OCI-LY3 (cell line): ENCODE data around the gene BANK1.

Experiments
- H2AFZ ChIP-seq: fragments of 200-600, 300-600 bp; shearing (Covaris generic); 2 replicates; pipeline ENCODE4 v1.6.0; 2014; ENCODE audit warnings: antibody characterized with exemption, low read depth, low read length
- H3K27ac ChIP-seq: fragments of 200-600, 300-600 bp; sonication (generic); 2 replicates; pipeline ENCODE4 v1.5.1; 2014; ENCODE audit warnings: mild to moderate bottlenecking, low read length, moderate library complexity, mixed read lengths
- H3K27me3 ChIP-seq: fragments of 200-600, 300-600 bp; sonication (generic); 2 replicates; pipeline ENCODE4 v1.6.1; 2014; ENCODE audit warnings: low read depth, low read length, mixed read lengths
- H3K36me3 ChIP-seq: fragments of 200-600, 300-600 bp; sonication (generic); replicated peaks from 2 replicates; pipeline ENCODE3; 2014; ENCODE audit warnings: low read depth, low read length, mixed read lengths
- H3K4me1 ChIP-seq: fragments of 300-600, 200-600 bp; sonication (generic); 2 replicates; pipeline ENCODE4 v1.6.1; 2014; ENCODE audit warnings: low read length, mixed read lengths
- H3K4me2 ChIP-seq: fragments of 200-600, 300-600 bp; sonication (generic); 2 replicates; pipeline ENCODE4 v1.6.1; 2014; ENCODE audit warnings: low read length, mixed read lengths
- H3K4me3 ChIP-seq: fragments of 300-600, 200-600 bp; sonication (generic); 2 replicates; pipeline ENCODE4 v1.5.1; 2014; ENCODE audit warnings: antibody characterized with exemption, mild to moderate bottlenecking, low read length, moderate library complexity
- H3K79me2 ChIP-seq: fragments of 300-600, 200-600 bp; shearing (Covaris generic); 2 replicates; pipeline ENCODE4 v1.6.1; 2014; ENCODE audit warnings: mild to moderate bottlenecking, low read length, mixed read lengths
- H3K9ac ChIP-seq: fragments of 300-600, 200-600 bp; shearing (Covaris generic); 2 replicates; pipeline ENCODE4 v1.6.0; 2014; ENCODE audit warnings: mild to moderate bottlenecking, low read length, moderate library complexity
- H3K9me3 ChIP-seq: fragments of 200-600, 300-600 bp; shearing (Covaris generic); 2 replicates; pipeline ENCODE4 v1.6.1; 2014; ENCODE audit warnings: low read length, mixed read lengths; ENCODE audit not compliant: insufficient read depth
- H4K20me1 ChIP-seq: fragments of 200-600, 300-600 bp; sonication (generic); 2 replicates; pipeline ENCODE4 v1.6.1; 2016; ENCODE audit warnings: low read length, mixed read lengths; ENCODE audit not compliant: insufficient read depth
- EZH2phosphoT487 ChIP-seq: fragments of 200-600 bp; shearing (Covaris generic); IDR thresholded peaks from 2 replicates; pipeline ENCODE4 v1.6.1; 2018; ENCODE audit warnings: antibody characterized with exemption, mixed run types, low read depth
- TF ChIP-seq, protein P1 (sequence below): fragments of 200-600, 300-600 bp; sonication (generic); IDR thresholded peaks from 2 replicates; pipeline ENCODE4 v1.5.1; 2014; ENCODE audit warnings: antibody characterized with exemption, low read length, low read depth

BANK1 gene

GRCh38 chr4:101921370-101921769 is 130.8 kb downstream of the BANK1 start:
- Histone ChIP-seq H3K9me3 (no peaks in the 10 kb centered on the region), H4K20me1 (no peaks in the 10 kb centered on the region), H3K36me3 (peaks cover 4% of the 10 kb centered on the region), H2AFZ (no peak overlapping the region), H3K4me1 (no peaks in the 10 kb centered on the region), H3K4me2 (no peak overlapping the region), H3K79me2 (no peaks in the 10 kb centered on the region), H3K27ac (no peak overlapping the region), H3K4me3 (no peak overlapping the region), H3K9ac (no peak overlapping the region), H3K27me3 (no peaks in the 10 kb centered on the region)
- TF ChIP-seq, protein P1, sequence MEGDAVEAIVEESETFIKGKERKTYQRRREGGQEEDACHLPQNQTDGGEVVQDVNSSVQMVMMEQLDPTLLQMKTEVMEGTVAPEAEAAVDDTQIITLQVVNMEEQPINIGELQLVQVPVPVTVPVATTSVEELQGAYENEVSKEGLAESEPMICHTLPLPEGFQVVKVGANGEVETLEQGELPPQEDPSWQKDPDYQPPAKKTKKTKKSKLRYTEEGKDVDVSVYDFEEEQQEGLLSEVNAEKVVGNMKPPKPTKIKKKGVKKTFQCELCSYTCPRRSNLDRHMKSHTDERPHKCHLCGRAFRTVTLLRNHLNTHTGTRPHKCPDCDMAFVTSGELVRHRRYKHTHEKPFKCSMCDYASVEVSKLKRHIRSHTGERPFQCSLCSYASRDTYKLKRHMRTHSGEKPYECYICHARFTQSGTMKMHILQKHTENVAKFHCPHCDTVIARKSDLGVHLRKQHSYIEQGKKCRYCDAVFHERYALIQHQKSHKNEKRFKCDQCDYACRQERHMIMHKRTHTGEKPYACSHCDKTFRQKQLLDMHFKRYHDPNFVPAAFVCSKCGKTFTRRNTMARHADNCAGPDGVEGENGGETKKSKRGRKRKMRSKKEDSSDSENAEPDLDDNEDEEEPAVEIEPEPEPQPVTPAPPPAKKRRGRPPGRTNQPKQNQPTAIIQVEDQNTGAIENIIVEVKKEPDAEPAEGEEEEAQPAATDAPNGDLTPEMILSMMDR: no peak
- no peak for TF ChIP-seq EZH2phosphoT487

DNA sequence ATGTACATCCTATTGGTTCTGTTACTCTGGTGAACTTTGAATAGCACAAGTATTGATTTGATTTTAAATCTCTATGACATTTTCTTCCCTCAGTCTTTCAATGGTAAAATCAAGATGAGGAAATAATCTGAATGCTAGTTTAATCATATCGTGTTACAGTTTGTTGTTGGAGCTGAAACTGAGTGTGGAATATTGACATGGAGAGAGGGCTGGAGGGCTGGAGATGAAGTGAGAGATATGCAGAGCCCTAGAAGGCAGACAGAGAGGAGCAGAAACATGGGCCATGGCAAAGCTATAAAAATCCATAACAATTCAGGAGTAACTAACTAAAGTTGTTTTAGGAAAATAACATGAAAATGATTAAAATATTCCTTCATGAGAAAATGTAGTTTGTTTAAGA is 141.1 kb downstream of the BANK1 start:
- TF ChIP-seq, protein P1: no peak
- H2AFZ ChIP-seq: no peak overlapping the region
- H3K9ac ChIP-seq: no peak overlapping the region
- H3K4me3 ChIP-seq: no peak overlapping the region
- no peaks in the 10 kb centered on the region for H4K20me1 ChIP-seq
- no peaks in the 10 kb centered on the region for H3K79me2 ChIP-seq
- no peak overlapping the region for H3K4me2 ChIP-seq
- H3K9me3 ChIP-seq: no peaks in the 10 kb centered on the region
- no peaks in the 10 kb centered on the region for H3K4me1 ChIP-seq
- H3K27ac ChIP-seq: no peak overlapping the region
- no peaks in the 10 kb centered on the region for H3K36me3 ChIP-seq
- no peaks in the 10 kb centered on the region for H3K27me3 ChIP-seq

DNA sequence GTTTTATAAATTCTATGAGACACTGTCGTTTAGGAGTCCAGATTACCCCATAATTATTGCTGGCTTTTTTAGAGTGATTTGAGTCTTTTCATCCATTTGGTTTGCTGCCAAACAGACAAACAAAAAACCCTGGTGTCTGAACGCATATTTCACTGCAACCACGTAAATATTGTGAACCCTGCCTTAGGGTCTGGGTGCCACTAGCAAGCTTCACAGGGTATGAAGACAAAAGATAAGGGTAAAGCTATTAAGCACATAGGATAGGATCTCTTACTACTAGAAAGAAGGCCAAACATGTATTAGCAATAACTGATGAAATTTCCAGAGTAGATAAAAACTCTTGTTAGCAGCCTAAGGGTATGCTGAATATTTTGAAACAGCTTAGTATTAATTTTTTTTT is 143.3 kb downstream of the BANK1 start:
- Histone ChIP-seq H3K79me2 (no peaks in the 10 kb centered on the region), H3K9me3 (no peaks in the 10 kb centered on the region), H3K4me2 (no peak overlapping the region), H4K20me1 (no peaks in the 10 kb centered on the region), H3K27me3 (no peaks in the 10 kb centered on the region), H3K4me1 (no peaks in the 10 kb centered on the region), H3K4me3 (no peak overlapping the region), H3K27ac (no peak overlapping the region), H2AFZ (no peak overlapping the region), H3K36me3 (no peaks in the 10 kb centered on the region), H3K9ac (no peak overlapping the region)
- TF ChIP-seq, protein P1: no peak

DNA sequence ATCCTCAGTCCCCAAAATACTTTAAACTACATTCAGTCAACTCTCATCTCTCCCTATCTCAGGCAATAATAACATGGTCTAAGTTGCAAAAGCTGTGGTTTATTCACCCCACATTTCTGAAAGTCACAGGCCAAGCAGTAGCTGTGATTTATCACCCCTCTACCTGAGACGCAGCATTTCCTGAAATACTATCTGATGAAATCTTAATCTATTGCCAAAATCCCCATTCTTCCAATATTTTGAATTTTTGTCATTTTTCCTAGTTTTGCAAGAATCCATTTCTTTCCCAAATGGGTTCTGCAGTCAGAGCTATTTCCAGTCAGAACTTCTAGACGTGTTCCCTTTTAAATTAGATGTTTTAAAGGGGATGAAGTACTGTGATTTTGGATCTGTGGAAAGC is 148.3 kb downstream of the BANK1 start:
- Histone ChIP-seq H3K27ac (no peak overlapping the region), H3K9ac (no peak overlapping the region), H4K20me1 (no peaks in the 10 kb centered on the region), H2AFZ (no peak overlapping the region), H3K27me3 (no peaks in the 10 kb centered on the region), H3K4me3 (no peak overlapping the region), H3K36me3 (no peaks in the 10 kb centered on the region), H3K4me2 (no peak overlapping the region), H3K9me3 (no peaks in the 10 kb centered on the region), H3K79me2 (no peaks in the 10 kb centered on the region), H3K4me1 (no peaks in the 10 kb centered on the region)
- no peak for TF ChIP-seq EZH2phosphoT487
- TF ChIP-seq, protein P1: no peak
